PC-9 (cell line): ENCODE results near the gene BCR.

ENCODE experiments used
- CTCF ChIP-seq: fragments of 200-600 bp; sonication (generic); conservative IDR thresholded peaks from 2 replicates; pipeline ENCODE4 v1.6.1; 2017; ENCODE audit warnings: mixed run types, antibody characterized with exemption, mild to moderate bottlenecking, moderate library complexity
- EZH2 ChIP-seq: fragments of 200-600 bp; sonication (generic); IDR thresholded peaks from 2 replicates; pipeline ENCODE4 v1.8.0; 2017; ENCODE audit warnings: antibody characterized with exemption, low read depth

DNA sequence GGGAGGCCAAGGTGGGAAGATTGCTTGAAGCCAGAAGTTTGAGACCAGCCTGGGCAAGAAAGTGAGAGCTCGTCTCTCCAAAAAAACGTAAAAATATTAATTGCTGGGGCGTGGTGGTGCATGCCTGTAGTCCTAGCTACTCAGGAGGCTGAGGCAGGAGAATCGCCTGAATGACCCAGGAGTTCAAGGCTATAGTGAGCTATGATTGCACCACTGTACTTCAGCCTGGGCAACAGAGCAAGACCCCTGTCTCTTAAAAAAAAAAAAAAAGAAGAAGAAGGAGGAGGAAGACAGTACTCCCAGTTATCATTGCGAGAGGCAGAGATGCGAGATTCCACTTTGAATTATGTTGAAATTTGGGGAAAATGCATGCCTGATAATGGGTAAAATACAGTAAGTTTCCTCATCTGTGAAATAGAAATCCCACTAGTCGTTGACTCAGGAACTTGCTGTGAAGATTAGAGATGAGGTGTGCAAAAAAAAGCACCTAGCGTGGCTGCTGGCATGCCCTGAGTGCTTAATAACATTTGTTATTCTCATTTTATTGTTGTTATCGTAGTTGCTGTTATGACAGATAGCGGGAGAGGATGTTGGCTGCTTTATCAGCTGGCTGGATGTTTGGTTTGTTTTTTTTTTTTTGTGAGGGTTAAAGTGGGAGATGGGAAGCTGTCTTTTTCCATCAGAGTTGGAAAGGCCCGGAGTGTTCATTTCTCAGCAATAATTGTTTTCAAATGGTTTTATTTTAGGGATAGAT lies 33.4 kb downstream of the BCR start:
- TF ChIP-seq CTCF (no peak), EZH2 (no peak)
